Upper lobe of left lung (tissue), 4 donors: ENCODE measurements around the gene KLF7.

ENCODE experiments used
- CTCF ChIP-seq, 6 experiments: fragments of 450-650 bp in 4 of 6; fragments of 200-600 bp in 2 of 6; sonication (generic) in 2 of 6; IDR thresholded peaks; one replicate each; pipeline ENCODE4 v1.5.1; 2016 to 2019; ENCODE audit warnings: antibody characterized with exemption in 6 of 6
- POLR2A ChIP-seq, 4 donors: fragments of 450-650 bp; IDR thresholded peaks; one replicate each; pipeline ENCODE4 v1.5.1; 2016 to 2017; ENCODE audit warnings: antibody characterized with exemption in 4 of 4, mild to moderate bottlenecking in 2 of 4
- POLR2AphosphoS5 ChIP-seq, 2 donors: sonication (generic); formaldehyde crosslinking; IDR thresholded peaks; one replicate each; pipeline ENCODE4 v1.5.1; 2017; ENCODE audit warnings: antibody characterized with exemption in 2 of 2

- TF ChIP-seq CTCF (IDR thresholded peaks at IDR 0.05) (no peak), POLR2A (IDR thresholded peaks at IDR 0.05) (no peak), POLR2AphosphoS5 (IDR thresholded peaks at IDR 0.05) (no peak)
Observed at GRCh38 chr2:207148020-207148419, 17.7 kb downstream of the KLF7 start.
